K562 (cell line): ENCODE results near the gene GRB14. TPM values are rescaled to one million over a fixed set of nuclear protein-coding genes. Genes with fewer than 3 reads are reported as not detected.

Experiments
- ATAC-seq: fragments of 200-7000 bp; cut with Tn5 transposase; 3 replicates; pipeline ENCODE4 v1.9.1; 2020; ENCODE audit warnings: moderate library complexity
- BruUV-seq: library from RNA; stranded (reverse); fragments of 400-500 nt; replicated peaks from 2 replicates; lab custom pipeline; 2021; lab: Mats Ljungman, UMichigan
- CTCF ChIA-PET: fragments of 300-600 bp; formaldehyde crosslinking; extraction: SDS; loops from one replicate; lab custom pipeline; 2021; ENCODE audit warnings: low intra/inter-chr PET ratio; lab: Yijun Ruan, JAX
- POLR2A ChIA-PET: fragments of 300-600, 350-650 bp; sonication (Branson Sonifier 250); formaldehyde crosslinking; extraction: SDS; loops from one replicate; lab custom pipeline; 2021; ENCODE audit warnings: antibody characterized with exemption, inconsistent platforms; lab: Yijun Ruan, JAX
- DNase-seq, 4 experiments: peaks; one replicate each; pipeline versions ENCODE4 v3.0.0 to v3.0.0-alpha.2; 2011 to 2018; ENCODE audit warnings: low spot score in 3 of 4, mixed read lengths in 3 of 4; ENCODE audit errors: extremely low read depth in 1 of 4
- FAIRE-seq: peaks from 2 replicates; lab custom pipeline; 2011; peaks lifted over from hg19 to GRCh38; lab: Jason Lieb, UNC
- H2AFZ ChIP-seq: 2 replicates; pipeline ENCODE4 v1.6.0; 2011; ENCODE audit warnings: low read depth, low read length, control low read depth, inconsistent platforms
- H3K27ac ChIP-seq: fragments of 200-600 bp; 3 replicates; pipeline ENCODE4 v1.8.0; 2011; ENCODE audit warnings: low read depth, mild to moderate bottlenecking, control low read depth, inconsistent platforms, low read length, moderate library complexity, mixed read lengths; ENCODE audit errors: extremely low read depth
- H3K27me3 ChIP-seq, 2 experiments: fragments of 300-600 bp in 1 of 2; 2 replicates in 1 of 2; 3 replicates in 1 of 2; pipeline versions ENCODE4 v1.6.0 to v1.8.0; 2011; ENCODE audit warnings: inconsistent platforms in 2 of 2, low read length in 2 of 2, mild to moderate bottlenecking in 1 of 2, mixed read lengths in 1 of 2, moderate library complexity in 1 of 2; ENCODE audit not compliant: control insufficient read depth in 2 of 2, insufficient read depth in 2 of 2
- H3K36me3 ChIP-seq: fragments of 300-600 bp; 3 replicates; pipeline ENCODE4 v1.8.0; 2011; ENCODE audit warnings: mild to moderate bottlenecking, low read length, inconsistent platforms; ENCODE audit not compliant: control insufficient read depth, insufficient read depth
- H3K4me1 ChIP-seq, 2 experiments: fragments of 200-600 bp in 1 of 2; replicated peaks in 1 of 2; 2 replicates in 1 of 2; 3 replicates in 1 of 2; pipeline versions ENCODE4 v1.5.1 to v1.8.0; 2011; ENCODE audit warnings: inconsistent platforms in 2 of 2, low read length in 2 of 2, mild to moderate bottlenecking in 1 of 2, mixed read lengths in 1 of 2, moderate library complexity in 1 of 2; ENCODE audit not compliant: control insufficient read depth in 2 of 2, insufficient read depth in 2 of 2
- H3K4me2 ChIP-seq: 2 replicates; pipeline ENCODE4 v1.6.1; 2011; ENCODE audit warnings: low read length, control low read depth, inconsistent platforms, mixed read lengths; ENCODE audit not compliant: insufficient read depth
- H3K4me3 ChIP-seq: fragments of 200-600 bp; sonication (generic), shearing (Covaris generic); 2 replicates; pipeline ENCODE4 v1.5.1; 2016; ENCODE audit warnings: control low read depth, inconsistent platforms
- H3K79me2 ChIP-seq: fragments of 200-600 bp; 3 replicates; pipeline ENCODE4 v1.8.0; 2011; ENCODE audit warnings: low read length, inconsistent platforms; ENCODE audit not compliant: control insufficient read depth, insufficient read depth
- H3K9ac ChIP-seq, 2 experiments: 2 replicates each; pipeline versions ENCODE4 v1.6.0 to v1.6.1; 2011; ENCODE audit warnings: low read depth in 2 of 2, low read length in 2 of 2, control low read depth in 1 of 2, inconsistent platforms in 1 of 2, mild to moderate bottlenecking in 1 of 2, mixed read lengths in 1 of 2; ENCODE audit not compliant: insufficient read depth in 1 of 2
- H3K9me1 ChIP-seq: one replicate; pipeline ENCODE4 v1.6.0; 2011; ENCODE audit warnings: inconsistent platforms, mild to moderate bottlenecking, low read length, moderate library complexity; ENCODE audit not compliant: control insufficient read depth, insufficient read depth
- H3K9me3 ChIP-seq: replicated peaks from 2 replicates; pipeline ENCODE4 v1.5.1; 2011; ENCODE audit warnings: low read depth, low read length, inconsistent platforms; ENCODE audit not compliant: control insufficient read depth, insufficient read depth
- H4K20me1 ChIP-seq: replicated peaks from 2 replicates; pipeline ENCODE4 v1.6.1; 2011; ENCODE audit warnings: low read length, inconsistent platforms, mixed read lengths; ENCODE audit not compliant: control insufficient read depth, insufficient read depth
- EZH2 ChIP-seq: IDR thresholded peaks from 2 replicates; pipeline ENCODE4 v1.6.1; 2012; ENCODE audit warnings: low read depth, mild to moderate bottlenecking, inconsistent platforms, low read length, borderline replicate concordance
- MGA ChIP-seq: fragments of 450-650 bp; IDR thresholded peaks from 2 replicates; pipeline ENCODE4 v1.6.1; 2016; ENCODE audit warnings: mild to moderate bottlenecking, moderate library complexity
- WGBS: fragments of 100-300 bp; shearing (Covaris generic); methylation state at CpG from one replicate; pipeline ENCODE4 v1.1.6; 2016; ENCODE audit warnings: low coverage, mixed read lengths; ENCODE audit not compliant: insufficient coverage; ENCODE audit errors: missing lambda C conversion rate; 5-methylcytosine and 5-hydroxymethylcytosine counted together
- in situ Hi-C: fragments of 300-500 bp; cut with MboI; formaldehyde crosslinking; loops from 4 replicates; pipeline ENCODE4 v1.15.0; 2018; ENCODE audit warnings: inconsistent platforms, mixed read lengths
- intact Hi-C: fragments of 100-400 bp; cut with micrococcal nuclease; formaldehyde crosslinking; loops from 2 replicates; pipeline ENCODE4 v1.14.2; 2022
- polyA plus RNA-seq, 8 experiments: library from polyadenylated mRNA; depleted of rRNA in 4 of 8; stranded (reverse) in 5 of 8; unstranded in 3 of 8; fragments of >200 nt; fragmentation: Nextera tagmentation in 2 of 8; fragmentation: Illumina TruSeq in 1 of 8; extraction: Ambion mirVana in 2 of 8; extraction: Trizol in 1 of 8; gene quantifications; 2 replicates each; pipeline versions ENCODE4 v1.2.1 to v1.2.3, GENCODE V29; 2011 to 2014; ENCODE audit warnings: inconsistent platforms in 1 of 8, missing spikeins in 1 of 8
- total RNA-seq, 7 experiments: library from RNA; depleted of rRNA in 6 of 7; stranded (reverse); fragments of >200 nt in 6 of 7; fragmentation: Illumina TruSeq in 2 of 7; extraction: Trizol in 2 of 7; gene quantifications; 2 replicates each; pipeline versions ENCODE4 v1.2.1 to v1.2.3, GENCODE V29; 2011 to 2021; ENCODE audit warnings: low replicate concordance in 1 of 7

GRB14 gene
- total and polyA plus RNA-seq, 9 of the 15 experiments (the other 6 are each of a cell fraction or from before 2014, with no cell fraction given) = not detected

- Histone ChIP-seq H3K79me2 (no peaks in the 10 kb centered on the region), H2AFZ (no peak overlapping the region), H3K4me1 (no peaks in the 10 kb centered on the region), H3K9me1 (no peaks in the 10 kb centered on the region), H3K27ac (no peak overlapping the region), H4K20me1 (no peaks in the 10 kb centered on the region), H3K27me3 (no peaks in the 10 kb centered on the region), H3K9ac (no peak overlapping the region), H3K4me3 (no peak overlapping the region), H3K9me3 (no peaks in the 10 kb centered on the region), H3K36me3 (no peaks in the 10 kb centered on the region), H3K4me2 (no peak overlapping the region)
- FAIRE-seq (no peak), DNase-seq (no peak), ATAC-seq (no peak)
- ChIA-PET POLR2A (no interaction called here), CTCF (no interaction called here)
- no TSS peak for BruUV-seq
- 3% methylated on average over 2 of the region's 2 CpGs for WGBS
- in situ Hi-C loops = no loop called here
- intact Hi-C loops = no loop called here
- TF ChIP-seq MGA = no peak
- no peak for TF ChIP-seq EZH2
These were observed 21.0 kb upstream of the GRB14 start for GRCh38 chr2:164642268-164642667.
